NCI-H1105 (cell line): Measurements from ENCODE around the gene TC2N.
"Not testable (repeated sequence)": the region's sequence is repeated elsewhere in the genome, so short reads cannot be mapped to it uniquely, and the experiment has no call there.

ENCODE experiments used
- DNase-seq: peaks from one replicate; lab custom pipeline; 2025; lab: John Stamatoyannopoulos, UW

TC2N gene

GRCh38 chr14:91889477-91890211 is 22.3 kb upstream of the TC2N start:
- DNase-seq, result peak; percentile 87

GRCh38 chr14:91888641-91889476 is 21.5 kb upstream of the TC2N start:
- no peak for DNase-seq

- DNase-seq, result no peak
These were observed 19.6 kb upstream of the TC2N start for GRCh38 chr14:91886961-91887360.

GRCh38 chr14:91885839-91886238 is 18.5 kb upstream of the TC2N start:
- no peak for DNase-seq

GRCh38 chr14:91885113-91885712 is 17.9 kb upstream of the TC2N start:
- no peak for DNase-seq

- DNase-seq, result no peak
These were observed 17.3 kb upstream of the TC2N start for GRCh38 chr14:91884664-91885063.

GRCh38 chr14:91883753-91884152 is 16.4 kb upstream of the TC2N start:
- DNase-seq, result no peak

- no peak for DNase-seq
These were observed 15.4 kb upstream of the TC2N start for GRCh38 chr14:91882776-91883175.

- DNase-seq, result no peak
These were observed 15.0 kb upstream of the TC2N start for GRCh38 chr14:91882369-91882768.

- DNase-seq, result no peak
These were observed 11.9 kb upstream of the TC2N start for GRCh38 chr14:91879196-91879595.

- DNase-seq, result no peak
These were observed 10.9 kb upstream of the TC2N start for GRCh38 chr14:91878274-91878673.

GRCh38 chr14:91877376-91877915 is 10.1 kb upstream of the TC2N start:
- no peak for DNase-seq

GRCh38 chr14:91876492-91876891 is 9.2 kb upstream of the TC2N start:
- DNase-seq, result no peak

GRCh38 chr14:91875525-91876286 is 8.4 kb upstream of the TC2N start:
- DNase-seq, result no peak

GRCh38 chr14:91873471-91874415 is 6.4 kb upstream of the TC2N start:
- no peak for DNase-seq

- DNase-seq, result no peak
These were observed 5.5 kb upstream of the TC2N start for GRCh38 chr14:91872517-91873470.

GRCh38 chr14:91872011-91872501 is 4.7 kb upstream of the TC2N start:
- DNase-seq, result no peak

- not testable (repeated sequence) for DNase-seq
These were observed 4.1 kb upstream of the TC2N start for GRCh38 chr14:91871401-91871800.

GRCh38 chr14:91870890-91871289 is 3.6 kb upstream of the TC2N start:
- no peak for DNase-seq
